ENCODE measurements around the gene CFAP57.

- no peak for TF ChIP-seq POLR2A (IDR thresholded peaks at IDR 0.05; ENCODE audit: insufficient read depth in 1 of 2, low read depth in 2 of 2, low read length in 2 of 2)
- TF ChIP-seq ZNF577 (CRISPR knock-in tag; IDR thresholded peaks at IDR 0.05; ENCODE audit: borderline replicate concordance, low read depth) = no peak
- no peak for TF ChIP-seq GATA4 (IDR thresholded peaks at IDR 0.05; ENCODE audit: borderline replicate concordance, low read depth)
- TF ChIP-seq SNAPC5 (CRISPR knock-in tag; IDR thresholded peaks at IDR 0.05; ENCODE audit: borderline replicate concordance) = no peak
- TF ChIP-seq ZNF614 (CRISPR knock-in tag; IDR thresholded peaks at IDR 0.05; ENCODE audit: borderline replicate concordance) = no peak
- TF ChIP-seq U2AF2 (IDR thresholded peaks at IDR 0.05; ENCODE audit: low read depth, low read length) = no peak
- TF ChIP-seq ZNF503 (CRISPR knock-in tag; IDR thresholded peaks at IDR 0.05) = no peak
- no peak for TF ChIP-seq SYNCRIP (IDR thresholded peaks at IDR 0.05; ENCODE audit: insufficient read depth, low read depth, low read length)
- TF ChIP-seq GTF3A (CRISPR knock-in tag; conservative IDR thresholded peaks at IDR 0.05) = no peak
- TF ChIP-seq KDM5A (IDR thresholded peaks at IDR 0.05; ENCODE audit: borderline replicate concordance, low read length) = no peak
- TF ChIP-seq CHD4 (IDR thresholded peaks at IDR 0.05; ENCODE audit: borderline replicate concordance, low read length) = no peak
Observed at GRCh38 chr1:43272161-43272560, 100.0 kb downstream of the CFAP57 start.
